Pancreas (tissue), 10 donors: ENCODE data around the gene SLC6A1. TPM values are rescaled to one million over a fixed set of nuclear protein-coding genes. Genes with fewer than 3 reads are reported as not detected.

Experiments
- ATAC-seq, 4 donors: fragments of 200-7000 bp; cut with Tn5 transposase; one replicate each; pipeline versions ENCODE4 v1.8.0 to v1.9.1; 2020; ENCODE audit warnings: mild to moderate bottlenecking in 4 of 4, moderate library complexity in 4 of 4
- DNase-seq, 6 donors: peaks; one replicate each; pipeline ENCODE4 v3.0.0-alpha.2; 2020
- FAIRE-seq: peaks from 2 replicates; lab custom pipeline; 2012; peaks lifted over from hg19 to GRCh38; lab: Jason Lieb, UNC
- H3K27ac ChIP-seq, 4 donors: fragments of 200-600 bp; sonication (generic); 1 replicate in 3 of 4; 2 replicates in 1 of 4; pipeline versions ENCODE4 v1.5.0 to v1.8.0; 2020
- H3K27me3 ChIP-seq, 4 donors: fragments of 200-600 bp; one replicate each; pipeline ENCODE4 v1.8.0; 2021
- H3K36me3 ChIP-seq, 3 donors: fragments of 200-600 bp; sonication (generic) in 1 of 3; one replicate each; pipeline versions ENCODE4 v1.5.0 to v1.8.0; 2020 to 2021
- H3K4me1 ChIP-seq, 3 donors: fragments of 200-600 bp; one replicate each; pipeline ENCODE4 v1.8.0; 2021
- H3K4me3 ChIP-seq, 4 donors: fragments of 200-600 bp; sonication (generic) in 2 of 4; one replicate each; pipeline versions ENCODE4 v1.5.0 to v1.8.0; 2020 to 2021
- H3K9me3 ChIP-seq, 4 donors: fragments of 200-600 bp; one replicate each; pipeline ENCODE4 v1.8.0; 2021
- CTCF ChIP-seq, 4 donors: fragments of 200-600 bp; sonication (generic) in 3 of 4; IDR thresholded peaks; one replicate each; pipeline versions ENCODE4 v1.5.0 to v1.8.0; 2021; ENCODE audit warnings: antibody characterized with exemption in 4 of 4
- WGBS, 2 donors: extraction: QIAGEN DNeasy Blood & Tissue Kit; methylation state at CpG; one replicate each; pipeline ENCODE4 v1.1.7; 2013; 5-methylcytosine and 5-hydroxymethylcytosine counted together
- intact Hi-C, 3 donors: fragments of 100-400 bp; cut with DNase I; formaldehyde crosslinking; loops; one replicate each; pipeline versions ENCODE4 v1.11.1 to v1.14.2; 2022
- polyA plus RNA-seq, 2 donors: library from polyadenylated mRNA; stranded (reverse); fragments of 200-250 nt; gene quantifications; one replicate each; pipeline ENCODE4 v1.2.3, GENCODE V29; 2013
- total RNA-seq, 6 donors: library from RNA; stranded (reverse); fragmentation: NEBNext Ultra II Directional in 4 of 6; extraction: Animal tissue kit (Norgen Biotek cat#: 25700) in 4 of 6; gene quantifications; one replicate each; pipeline versions ENCODE4 v1.2.1 to v1.2.4, GENCODE V29; 2021 to 2023
- donor health status: healthy with polysubstance abuse.
- donor health status: DM: no; HTN: no; CAD: no; lungs with moderate emphysema.
- donor health status: DM: no; HTN: no; CAD: no.
- donor health status: control.
- donor health status: control.
- donor health status: Bipolar disorder and iron deficiency.
- donor health status: DM: yes; HTN: yes; CAD: no.
- donor health status: DM: no; HTN: no; CAD: no.
- donor health status: DM: no; HTN: no; CAD: no.
- donor health status: DM: yes; HTN: yes; CAD: no.

SLC6A1 gene
- total and polyA plus RNA-seq, 8 donors, result 0.19 to 1.7 (median 0.35) TPM; not detected in 1

DNA sequence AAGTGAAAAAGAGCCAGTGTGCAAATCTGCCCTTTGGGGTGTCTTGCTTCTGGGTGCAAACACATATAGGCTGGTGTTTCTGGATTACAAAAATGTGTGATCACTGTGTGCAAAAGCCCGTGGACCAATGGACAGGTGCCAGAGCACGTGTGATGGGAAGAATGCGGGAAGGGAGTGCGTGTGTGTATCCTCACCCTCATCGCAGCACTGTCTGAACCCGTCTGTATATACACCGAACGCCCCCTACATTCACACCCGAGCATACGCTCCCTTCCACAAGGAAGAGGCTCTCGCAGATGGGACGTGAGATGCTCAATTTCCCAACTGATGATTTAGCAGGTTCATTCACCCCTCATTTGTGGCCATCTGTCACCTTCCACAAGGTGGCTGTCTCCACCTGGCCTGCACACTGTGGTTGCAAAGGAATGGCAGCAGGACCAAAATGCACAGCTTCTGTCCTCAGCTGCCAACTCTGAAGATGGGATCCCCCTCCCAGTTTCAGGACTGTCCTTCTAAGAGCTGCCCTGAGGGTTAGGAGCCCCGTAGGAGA is 19.4 kb upstream of the SLC6A1 start:
- no peak overlapping the region for H3K27ac ChIP-seq
- H3K27me3 ChIP-seq, result no peaks in the 10 kb centered on the region
- no peak overlapping the region for H3K4me3 ChIP-seq
- intact Hi-C loops, result no loop called here
- H3K4me1 ChIP-seq, result no peaks in the 10 kb centered on the region
- DNase-seq (no peak), ATAC-seq (no peak), FAIRE-seq (no peak)
- WGBS, 2 donors, result 53 to 68% methylated on average over 13 of the region's 13 CpGs
- TF ChIP-seq CTCF (IDR thresholded peaks at IDR 0.05), result no peak
- H3K36me3 ChIP-seq, result no peaks in the 10 kb centered on the region
- no peaks in the 10 kb centered on the region for H3K9me3 ChIP-seq

- no peaks in the 10 kb centered on the region for H3K9me3 ChIP-seq
- ATAC-seq (no peak), FAIRE-seq (no peak), DNase-seq (no peak)
- H3K4me3 ChIP-seq, result no peak overlapping the region
- no peaks in the 10 kb centered on the region for H3K27me3 ChIP-seq
- H3K4me1 ChIP-seq, result no peaks in the 10 kb centered on the region
- intact Hi-C loops, result no loop called here
- H3K36me3 ChIP-seq, result no peaks in the 10 kb centered on the region
- H3K27ac ChIP-seq, result no peak overlapping the region
- 74 to 80% methylated on average over 7 of the region's 7 CpGs for WGBS, 2 donors
- no peak for TF ChIP-seq CTCF (IDR thresholded peaks at IDR 0.05)
These were observed 18.4 kb upstream of the SLC6A1 start for GRCh38 chr3:10974131-10974530.

DNA sequence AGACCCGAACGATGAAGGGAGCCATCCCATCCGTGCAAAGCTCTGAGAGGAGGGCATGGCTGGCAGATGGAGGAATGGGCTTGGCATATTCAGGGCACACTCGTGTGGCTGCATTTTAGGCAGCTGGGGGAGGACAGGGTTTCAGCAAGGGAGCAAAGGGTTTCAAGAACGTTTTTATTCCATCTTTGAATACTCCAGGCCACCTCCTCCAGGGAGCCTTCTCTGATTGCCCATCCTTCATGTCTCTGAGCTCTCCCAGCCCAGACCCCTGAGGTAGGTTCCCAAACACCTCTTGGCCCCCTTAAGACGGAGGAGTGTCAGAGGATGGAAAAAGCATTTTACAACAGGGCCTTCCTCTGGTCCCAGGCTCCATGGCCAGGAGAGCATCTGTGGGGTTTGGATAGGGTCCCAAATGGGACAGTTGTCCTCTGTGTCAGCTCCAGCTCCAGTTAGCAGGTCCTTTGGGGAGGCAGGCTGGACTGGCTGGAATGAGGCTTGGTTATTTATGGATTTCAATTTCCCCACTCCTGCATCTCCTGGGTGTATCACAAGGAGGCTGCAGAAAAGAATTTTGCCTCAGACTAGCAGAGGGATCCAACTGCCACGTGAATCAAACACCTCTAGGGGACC is 17.7 kb upstream of the SLC6A1 start:
- H3K4me1 ChIP-seq, result no peaks in the 10 kb centered on the region
- H3K36me3 ChIP-seq, result no peaks in the 10 kb centered on the region
- FAIRE-seq (no peak), DNase-seq (no peak), ATAC-seq (no peak)
- no peak for TF ChIP-seq CTCF (IDR thresholded peaks at IDR 0.05)
- no peak overlapping the region for H3K4me3 ChIP-seq
- H3K9me3 ChIP-seq, result no peaks in the 10 kb centered on the region
- intact Hi-C loops, result no loop called here
- H3K27ac ChIP-seq, result no peak overlapping the region
- 58 to 65% methylated on average over 7 of the region's 7 CpGs for WGBS, 2 donors
- H3K27me3 ChIP-seq, result no peaks in the 10 kb centered on the region

- Histone ChIP-seq H3K27ac (no peak overlapping the region), H3K9me3 (no peaks in the 10 kb centered on the region), H3K4me3 (no peak overlapping the region), H3K4me1 (no peaks in the 10 kb centered on the region), H3K36me3 (no peaks in the 10 kb centered on the region), H3K27me3 (no peaks in the 10 kb centered on the region)
- ATAC-seq (no peak), DNase-seq (no peak), FAIRE-seq (no peak)
- TF ChIP-seq CTCF (IDR thresholded peaks at IDR 0.05), result no peak
- 47 to 58% methylated on average over 1 of the region's 1 CpG for WGBS, 2 donors
- intact Hi-C loops, result no loop called here
These were observed 16.8 kb upstream of the SLC6A1 start for GRCh38 chr3:10975695-10976234.

DNA sequence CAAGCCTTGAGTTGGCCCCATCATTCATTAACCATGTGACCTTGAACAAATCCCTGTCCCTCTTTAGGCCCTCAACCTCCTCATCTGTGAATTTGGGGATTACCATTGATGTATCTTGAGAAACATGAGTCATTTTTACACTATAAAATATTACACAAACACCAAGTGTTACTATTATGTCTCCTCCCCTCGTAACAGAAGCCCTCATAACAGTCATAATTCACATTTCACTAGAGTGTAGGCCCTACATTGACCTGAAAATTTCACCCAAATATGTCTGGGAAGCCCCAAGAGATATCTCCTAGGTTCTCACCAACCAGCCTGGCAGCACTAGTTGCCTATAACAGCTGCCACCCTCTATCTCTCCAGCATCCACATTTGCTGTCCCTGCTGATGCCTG is 15.8 kb upstream of the SLC6A1 start:
- H3K27ac ChIP-seq, result no peak overlapping the region
- no peak overlapping the region for H3K4me3 ChIP-seq
- H3K4me1 ChIP-seq, result no peaks in the 10 kb centered on the region
- no peak for TF ChIP-seq CTCF (IDR thresholded peaks at IDR 0.05)
- DNase-seq (no peak), FAIRE-seq (no peak), ATAC-seq (no peak)
- intact Hi-C loops, result no loop called here
- no peaks in the 10 kb centered on the region for H3K36me3 ChIP-seq
- WGBS, 2 donors, result 78 to 92% methylated on average over 1 of the region's 1 CpG
- no peaks in the 10 kb centered on the region for H3K9me3 ChIP-seq
- no peaks in the 10 kb centered on the region for H3K27me3 ChIP-seq
